ENCODE measurements around the gene DEFB115.

Gene DEFB115, protein sequence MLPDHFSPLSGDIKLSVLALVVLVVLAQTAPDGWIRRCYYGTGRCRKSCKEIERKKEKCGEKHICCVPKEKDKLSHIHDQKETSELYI

DNA sequence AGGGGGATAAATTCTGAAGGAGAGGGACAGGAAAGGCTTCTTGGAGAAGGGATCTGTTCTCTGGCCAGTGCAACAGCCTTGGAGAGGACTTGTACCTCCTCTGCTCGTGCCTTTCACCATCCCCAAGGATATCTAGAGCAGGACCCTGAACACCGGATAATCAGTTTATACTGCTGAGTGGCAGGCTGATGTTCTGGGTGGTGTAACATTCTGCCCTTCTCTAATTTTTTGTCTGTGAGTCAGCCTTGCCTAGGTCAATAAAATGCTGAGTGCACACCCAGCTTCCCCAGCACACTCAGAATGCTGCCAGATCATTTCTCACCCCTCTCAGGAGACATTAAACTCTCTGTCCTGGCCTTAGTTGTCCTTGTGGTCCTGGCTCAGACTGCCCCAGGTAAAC, at the start of gene DEFB115:
Gene DEFB115 (plus strand): TSS at position 301 of the 400 bp plus-strand sequence. CDS start 0 bp downstream, at position 301.
- H3K4me3 ChIP-seq (ENCODE audit: low read length): no peak within 1 kb of the TSS
- no peak for DNase-seq (ENCODE audit: low read depth)
- TF ChIP-seq, protein P1, sequence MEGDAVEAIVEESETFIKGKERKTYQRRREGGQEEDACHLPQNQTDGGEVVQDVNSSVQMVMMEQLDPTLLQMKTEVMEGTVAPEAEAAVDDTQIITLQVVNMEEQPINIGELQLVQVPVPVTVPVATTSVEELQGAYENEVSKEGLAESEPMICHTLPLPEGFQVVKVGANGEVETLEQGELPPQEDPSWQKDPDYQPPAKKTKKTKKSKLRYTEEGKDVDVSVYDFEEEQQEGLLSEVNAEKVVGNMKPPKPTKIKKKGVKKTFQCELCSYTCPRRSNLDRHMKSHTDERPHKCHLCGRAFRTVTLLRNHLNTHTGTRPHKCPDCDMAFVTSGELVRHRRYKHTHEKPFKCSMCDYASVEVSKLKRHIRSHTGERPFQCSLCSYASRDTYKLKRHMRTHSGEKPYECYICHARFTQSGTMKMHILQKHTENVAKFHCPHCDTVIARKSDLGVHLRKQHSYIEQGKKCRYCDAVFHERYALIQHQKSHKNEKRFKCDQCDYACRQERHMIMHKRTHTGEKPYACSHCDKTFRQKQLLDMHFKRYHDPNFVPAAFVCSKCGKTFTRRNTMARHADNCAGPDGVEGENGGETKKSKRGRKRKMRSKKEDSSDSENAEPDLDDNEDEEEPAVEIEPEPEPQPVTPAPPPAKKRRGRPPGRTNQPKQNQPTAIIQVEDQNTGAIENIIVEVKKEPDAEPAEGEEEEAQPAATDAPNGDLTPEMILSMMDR (conservative IDR thresholded peaks at IDR 0.05; ENCODE audit: low read depth, low read length): no peak

DNA sequence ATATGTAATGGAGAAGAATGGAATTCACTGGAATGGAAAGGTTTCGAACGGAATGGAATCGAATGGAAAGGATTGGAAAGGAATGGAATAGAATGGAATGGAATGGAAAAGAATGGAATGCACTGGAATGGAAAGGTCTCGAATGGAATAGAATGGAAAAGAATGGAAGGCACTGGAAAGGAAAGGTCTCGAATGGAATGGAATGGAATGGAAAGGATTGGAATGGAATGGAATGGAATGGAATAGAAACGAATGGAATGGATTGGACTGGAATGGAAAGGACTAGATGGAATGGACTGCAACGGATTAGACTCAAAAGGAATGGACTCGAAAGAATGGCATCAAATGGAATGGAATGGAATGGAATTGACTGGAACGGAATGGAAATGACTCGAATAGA, 20.5 kb upstream of the DEFB115 start:
- no peak for DNase-seq (ENCODE audit: low read depth)
- TF ChIP-seq, protein P1 (conservative IDR thresholded peaks at IDR 0.05; ENCODE audit: low read depth, low read length): no peak
- H3K4me3 ChIP-seq (ENCODE audit: low read length): no peak overlapping the region

DNA sequence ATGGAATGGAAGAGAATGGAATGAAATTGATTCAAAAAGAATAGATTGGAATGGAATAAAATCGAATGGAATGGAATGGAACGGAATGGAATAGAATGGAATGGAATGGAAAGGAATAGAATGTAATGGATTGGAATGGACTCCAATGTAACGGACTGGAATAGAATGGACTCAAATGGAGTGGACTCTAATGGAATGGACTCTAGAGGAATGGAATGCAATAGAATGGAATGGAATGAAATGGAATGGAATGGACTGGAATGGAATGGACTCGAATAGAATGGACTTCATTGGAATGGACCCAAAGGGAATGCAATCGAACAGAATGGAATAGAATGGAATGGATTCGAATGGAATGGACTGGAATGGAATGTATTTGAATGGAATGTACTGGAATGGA, 19.7 kb upstream of the DEFB115 start:
- no peak overlapping the region for H3K4me3 ChIP-seq (ENCODE audit: low read length)
- TF ChIP-seq, protein P1 (conservative IDR thresholded peaks at IDR 0.05; ENCODE audit: low read depth, low read length): no peak
- no peak for DNase-seq (ENCODE audit: low read depth)

DNA sequence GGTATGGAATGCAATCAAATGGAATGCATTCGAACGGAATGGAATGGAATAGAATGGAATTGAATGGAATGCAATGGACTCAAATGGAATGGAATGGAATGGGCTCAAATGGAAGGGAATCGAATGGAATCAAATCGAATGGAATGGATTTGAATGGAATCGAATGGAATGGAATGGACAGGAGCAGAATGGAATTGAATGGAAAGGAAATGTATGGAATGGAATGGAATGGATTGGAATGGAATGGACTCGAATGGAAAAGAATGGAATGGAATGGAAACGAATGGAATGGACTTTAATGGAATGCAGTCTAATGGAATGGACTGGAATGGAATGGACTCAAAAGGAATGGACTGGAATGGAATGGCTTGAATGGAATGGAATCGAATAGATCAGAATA, 18.3 kb upstream of the DEFB115 start:
- no peak for DNase-seq (ENCODE audit: low read depth)
- TF ChIP-seq, protein P1 (conservative IDR thresholded peaks at IDR 0.05; ENCODE audit: low read depth, low read length): no peak
- H3K4me3 ChIP-seq (ENCODE audit: low read length): no peak overlapping the region

DNA sequence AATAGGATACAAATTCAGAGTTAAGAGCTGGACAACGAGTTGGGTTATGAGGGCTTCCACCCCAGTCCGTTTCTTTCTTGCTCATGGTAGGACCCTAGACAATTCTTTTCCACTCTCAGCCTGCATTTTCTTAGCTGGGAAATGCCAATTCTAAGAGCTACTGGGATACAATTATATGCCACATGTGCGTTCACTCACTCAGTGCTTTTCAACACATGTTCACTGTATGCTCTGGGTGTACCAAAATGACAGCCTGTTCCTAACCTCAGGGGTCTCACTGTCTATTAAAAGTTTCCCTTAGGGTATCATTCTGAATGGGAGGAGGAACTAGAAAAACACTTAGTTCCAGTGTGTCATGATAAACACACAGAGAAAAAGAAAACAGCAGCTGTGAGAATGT, 505 bp upstream of the DEFB115 start:
- no peak overlapping the region for H3K4me3 ChIP-seq (ENCODE audit: low read length)
- TF ChIP-seq, protein P1 (conservative IDR thresholded peaks at IDR 0.05; ENCODE audit: low read depth, low read length): no peak
- DNase-seq (ENCODE audit: low read depth): no peak

DNA sequence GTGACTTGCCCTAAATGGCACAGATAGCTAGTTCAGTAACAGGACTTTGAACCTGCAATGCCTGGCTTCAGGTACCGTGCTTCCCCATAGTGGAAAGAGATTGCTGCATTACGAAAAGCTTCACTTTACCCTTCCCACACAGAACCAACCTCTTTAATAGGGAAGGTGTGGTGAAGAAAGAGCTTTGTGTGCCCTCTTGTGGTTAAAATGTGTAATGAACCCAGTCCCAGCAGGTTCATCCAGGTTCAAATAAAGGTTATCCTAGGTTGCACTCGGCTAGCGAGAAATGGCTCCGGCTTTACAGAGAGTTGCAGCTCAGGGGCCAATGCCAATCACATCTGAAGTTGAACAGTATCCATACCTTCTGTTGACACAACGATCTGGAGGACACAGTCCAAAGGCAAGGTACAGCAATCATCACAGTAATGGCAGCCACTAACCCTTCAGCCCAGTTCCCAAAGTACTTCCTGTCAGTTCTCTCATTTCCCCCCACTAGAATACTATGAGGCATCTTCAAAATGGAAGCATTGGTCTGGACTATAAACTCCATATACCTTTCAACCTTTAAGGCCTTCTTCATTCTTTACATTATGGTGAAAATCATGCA, 3.0 kb downstream of the DEFB115 start:
- no peak for DNase-seq (ENCODE audit: low read depth)
- no peak overlapping the region for H3K4me3 ChIP-seq (ENCODE audit: low read length)
- TF ChIP-seq, protein P1 (conservative IDR thresholded peaks at IDR 0.05; ENCODE audit: low read depth, low read length): peak; percentile 17

DNA sequence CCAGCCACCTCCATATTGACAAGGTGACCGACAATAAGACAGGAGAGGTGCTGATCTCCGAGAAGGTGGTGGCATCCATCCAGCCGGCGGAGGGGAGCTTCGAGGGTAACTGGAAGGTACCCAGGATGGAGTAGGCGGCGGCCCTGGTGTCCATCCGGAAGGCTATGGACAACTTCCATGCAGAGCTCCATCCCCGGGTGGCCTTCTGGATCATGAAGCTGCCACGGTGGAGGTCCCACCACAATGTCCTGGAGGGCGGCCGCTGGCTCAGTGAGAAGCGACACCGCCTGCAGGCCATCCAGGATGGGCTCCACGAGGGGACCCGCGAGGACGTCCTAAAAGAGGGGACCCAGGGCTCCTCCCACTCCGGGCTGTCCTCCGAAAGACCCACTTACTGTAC, 17.0 kb downstream of the DEFB115 start:
- no peak for DNase-seq (ENCODE audit: low read depth)
- TF ChIP-seq, protein P1 (conservative IDR thresholded peaks at IDR 0.05; ENCODE audit: low read depth, low read length): no peak
- no peak overlapping the region for H3K4me3 ChIP-seq (ENCODE audit: low read length)
